NB4 (cell line): ENCODE measurements around the gene MCM8.

Source experiments
- DNase-seq: peaks from one replicate; pipeline ENCODE4 v3.0.0; 2010; ENCODE audit warnings: low read depth
- H3K4me3 ChIP-seq: one replicate; pipeline ENCODE4 v1.5.1; 2011; ENCODE audit warnings: mild to moderate bottlenecking, low read depth, low read length, moderate library complexity
- CTCF ChIP-seq: IDR thresholded peaks from one replicate; pipeline ENCODE4 v1.5.1; 2012; ENCODE audit warnings: low read depth, low read length
- MAX ChIP-seq: IDR thresholded peaks from 2 replicates; pipeline ENCODE4 v1.6.1; 2011; ENCODE audit warnings: low read depth, low read length
- MYC ChIP-seq: IDR thresholded peaks from 2 replicates; pipeline ENCODE4 v1.6.1; 2011; ENCODE audit warnings: low read depth, low read length
- POLR2A ChIP-seq: IDR thresholded peaks from 2 replicates; pipeline ENCODE4 v1.6.1; 2011; ENCODE audit warnings: mild to moderate bottlenecking; ENCODE audit not compliant: insufficient read length; ENCODE audit errors: extremely low read depth

Gene MCM8

GRCh38 chr20:5977223-5977622 is 26.8 kb downstream of the MCM8 start:
- no peak overlapping the region for H3K4me3 ChIP-seq
- DNase-seq, result no peak
- TF ChIP-seq MAX (no peak), CTCF (no peak), MYC (no peak), POLR2A (no peak)

- TF ChIP-seq MYC, result no peak
- TF ChIP-seq CTCF, result no peak
- no peak for TF ChIP-seq MAX
- TF ChIP-seq POLR2A, result no peak
- DNase-seq, result no peak
- no peak overlapping the region for H3K4me3 ChIP-seq
Observed at GRCh38 chr20:5977975-5978374, 27.5 kb downstream of the MCM8 start.

GRCh38 chr20:5979801-5980200 is 29.3 kb downstream of the MCM8 start:
- no peak for DNase-seq
- no peak for TF ChIP-seq POLR2A
- H3K4me3 ChIP-seq, result no peak overlapping the region

- H3K4me3 ChIP-seq, result no peak overlapping the region
- no peak for TF ChIP-seq POLR2A
- TF ChIP-seq CTCF, result no peak
- DNase-seq, result no peak
Observed at GRCh38 chr20:5980720-5981538, 30.5 kb downstream of the MCM8 start.

- TF ChIP-seq MYC (no peak), CTCF (no peak), POLR2A (no peak), MAX (no peak)
- DNase-seq, result no peak
- no peak overlapping the region for H3K4me3 ChIP-seq
Observed at GRCh38 chr20:5987383-5987782, 36.9 kb downstream of the MCM8 start.

GRCh38 chr20:5989539-5989938 is 39.1 kb downstream of the MCM8 start:
- no peak overlapping the region for H3K4me3 ChIP-seq
- TF ChIP-seq MYC (no peak), MAX (no peak), POLR2A (no peak), CTCF (no peak)
- no peak for DNase-seq
